ENCODE results near the gene PKNOX2.

- TF ChIP-seq CTCF (IDR thresholded peaks at IDR 0.05) (no peak), POLR2A (IDR thresholded peaks at IDR 0.05) (no peak)
Observed at GRCh38 chr11:125242141-125242775, 77.7 kb downstream of the PKNOX2 start.

Data from esophagus squamous epithelium (tissue), 4 donors.